CD4-positive, CD25-positive, alpha-beta regulatory T cell (primary cell): Measurements from ENCODE around the gene DYNLRB1. TPM values are rescaled to one million over a fixed set of nuclear protein-coding genes. Genes with fewer than 3 reads are reported as not detected.
A peak's percentile ranks its signal among the peaks of the same experiment; 100 is the strongest.

Source experiments
- ATAC-seq, 2 donors: fragments of 150-1000 bp; cut with Tn5 transposase; one replicate each; pipeline ENCODE4 v1.10.0; 2021; ENCODE audit warnings: low read depth in 2 of 2, moderate number of reproducible peaks in 2 of 2, moderate library complexity in 1 of 2
- DNase-seq, 3 donors: peaks; one replicate each; pipeline versions ENCODE4 v3.0.0 to v3.0.0-alpha.2; 2012 to 2022; ENCODE audit warnings: mixed read lengths in 1 of 3
- H3K27ac ChIP-seq: one replicate; pipeline ENCODE4 v1.7.0; 2013; ENCODE audit warnings: mild to moderate bottlenecking, low read length; ENCODE audit not compliant: insufficient read depth, poor library complexity, severe bottlenecking
- H3K27me3 ChIP-seq: one replicate; pipeline ENCODE4 v1.7.0; 2013; ENCODE audit warnings: low read length; ENCODE audit not compliant: control insufficient read depth, insufficient read depth
- H3K36me3 ChIP-seq: one replicate; pipeline ENCODE4 v1.7.0; 2013; ENCODE audit warnings: mild to moderate bottlenecking, low read length, moderate library complexity; ENCODE audit not compliant: control insufficient read depth, insufficient read depth
- H3K4me1 ChIP-seq: 2 replicates; pipeline ENCODE4 v1.7.0; 2013; ENCODE audit warnings: mild to moderate bottlenecking, low read length; ENCODE audit not compliant: insufficient read depth, control insufficient read depth, poor library complexity, severe bottlenecking
- H3K4me3 ChIP-seq: one replicate; pipeline ENCODE4 v1.7.0; 2013; ENCODE audit warnings: low read depth, mild to moderate bottlenecking, low read length, moderate library complexity
- H3K9me3 ChIP-seq, 2 experiments: 1 replicate in 1 of 2; 2 replicates in 1 of 2; pipeline ENCODE4 v1.7.0; 2013; ENCODE audit warnings: low read length in 2 of 2, mild to moderate bottlenecking in 1 of 2, moderate library complexity in 1 of 2; ENCODE audit not compliant: control insufficient read depth in 2 of 2
- H3K27ac Mint-ChIP-seq, 3 donors: one replicate each; pipeline ENCODE4 v1.8.0; 2020 to 2022; ENCODE audit warnings: mild to moderate bottlenecking in 3 of 3, mixed read lengths in 3 of 3, moderate library complexity in 2 of 3
- H3K27me3 Mint-ChIP-seq: one replicate; pipeline ENCODE4 v1.8.0; 2022; ENCODE audit warnings: mild to moderate bottlenecking, mixed read lengths
- H3K36me3 Mint-ChIP-seq: one replicate; pipeline ENCODE4 v1.8.0; 2020; ENCODE audit warnings: mixed read lengths
- H3K4me1 Mint-ChIP-seq, 4 donors: one replicate each; pipeline ENCODE4 v1.8.0; 2020 to 2022; ENCODE audit warnings: mixed read lengths in 4 of 4, mild to moderate bottlenecking in 1 of 4
- H3K4me3 Mint-ChIP-seq, 4 donors: one replicate each; pipeline ENCODE4 v1.8.0; 2020 to 2022; ENCODE audit warnings: mild to moderate bottlenecking in 4 of 4, mixed read lengths in 4 of 4, moderate library complexity in 3 of 4
- H3K9me3 Mint-ChIP-seq, 7 donors: one replicate each; pipeline ENCODE4 v1.8.0; 2020 to 2022; ENCODE audit warnings: mixed read lengths in 7 of 7, mild to moderate bottlenecking in 3 of 7, moderate library complexity in 2 of 7
- polyA plus RNA-seq, 4 donors: library from polyadenylated mRNA; unstranded; fragments of 300-500 nt; fragmentation: Illumina TruSeq; gene quantifications; one replicate each; pipeline ENCODE4 v1.2.3, GENCODE V29; 2021
- total RNA-seq: library from RNA; stranded (reverse); gene quantifications from one replicate; pipeline ENCODE4 v1.2.3, GENCODE V29; 2022

The DYNLRB1 gene
- total and polyA plus RNA-seq, 5 donors from 2014 or later: 82.6 to 369 (median 350) TPM

DNA sequence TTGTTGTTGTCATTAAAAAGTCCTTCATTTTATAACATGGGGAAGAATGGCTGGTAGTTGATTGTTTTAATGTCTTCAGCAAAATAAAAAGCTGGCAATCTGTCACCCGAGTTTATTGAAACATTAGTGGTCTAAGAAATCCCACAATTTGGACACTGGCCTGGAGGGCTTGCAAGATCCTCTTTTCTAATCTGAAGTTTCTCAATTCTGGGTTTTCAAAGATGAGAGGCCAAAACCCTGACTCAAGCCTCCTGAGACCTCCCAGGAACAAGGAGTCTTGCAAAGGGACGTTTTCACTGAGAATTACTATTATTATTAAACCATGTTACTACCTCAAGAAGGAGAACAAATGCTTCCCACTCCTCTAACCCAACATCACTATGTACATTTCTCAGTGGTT, 61.8 kb downstream of the DYNLRB1 start:
- Mint-ChIP-seq H3K4me3 (no peak overlapping the region), H3K9me3 (no peaks in the 10 kb centered on the region), H3K36me3 (peaks cover 19% of the 10 kb centered on the region), H3K4me1 (peaks cover 18 to 40% (median 28%) of the 10 kb centered on the region in 4 donors), H3K27ac (peak overlapping the region in 2 of 3 donors; percentile 81 to 83), H3K27me3 (no peaks in the 10 kb centered on the region)
- Histone ChIP-seq H3K4me1 (peaks cover 31% of the 10 kb centered on the region), H3K36me3 (peaks cover 7% of the 10 kb centered on the region), H3K27ac (no peak overlapping the region), H3K27me3 (no peaks in the 10 kb centered on the region), H3K9me3 (no peaks in the 10 kb centered on the region), H3K4me3 (no peak overlapping the region)
- no peak for ATAC-seq
- no peak for DNase-seq

DNA sequence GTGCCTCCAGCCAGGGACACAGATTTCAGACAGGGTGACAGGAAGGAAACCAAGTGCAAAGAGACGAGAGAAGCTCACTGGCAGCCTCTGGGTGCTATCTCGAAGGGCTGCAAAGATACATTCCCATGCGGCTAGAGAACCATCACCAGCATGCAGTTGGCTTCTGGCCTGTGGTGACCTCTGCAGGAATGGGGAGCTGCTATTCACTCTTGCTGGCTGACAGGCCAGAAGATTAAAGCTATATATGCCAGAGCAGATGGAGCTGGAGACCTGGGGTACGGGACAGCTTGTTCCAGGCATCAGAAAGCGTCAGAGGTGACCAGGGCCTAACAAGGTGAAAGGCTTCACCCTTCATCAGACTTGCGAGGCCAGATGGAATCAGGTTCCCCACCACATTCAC, 62.3 kb downstream of the DYNLRB1 start:
- no peaks in the 10 kb centered on the region for H3K27me3 Mint-ChIP-seq
- no peak for DNase-seq
- peak overlapping the region in 2 of 3 donors; percentile 81 to 83 for H3K27ac Mint-ChIP-seq

DNA sequence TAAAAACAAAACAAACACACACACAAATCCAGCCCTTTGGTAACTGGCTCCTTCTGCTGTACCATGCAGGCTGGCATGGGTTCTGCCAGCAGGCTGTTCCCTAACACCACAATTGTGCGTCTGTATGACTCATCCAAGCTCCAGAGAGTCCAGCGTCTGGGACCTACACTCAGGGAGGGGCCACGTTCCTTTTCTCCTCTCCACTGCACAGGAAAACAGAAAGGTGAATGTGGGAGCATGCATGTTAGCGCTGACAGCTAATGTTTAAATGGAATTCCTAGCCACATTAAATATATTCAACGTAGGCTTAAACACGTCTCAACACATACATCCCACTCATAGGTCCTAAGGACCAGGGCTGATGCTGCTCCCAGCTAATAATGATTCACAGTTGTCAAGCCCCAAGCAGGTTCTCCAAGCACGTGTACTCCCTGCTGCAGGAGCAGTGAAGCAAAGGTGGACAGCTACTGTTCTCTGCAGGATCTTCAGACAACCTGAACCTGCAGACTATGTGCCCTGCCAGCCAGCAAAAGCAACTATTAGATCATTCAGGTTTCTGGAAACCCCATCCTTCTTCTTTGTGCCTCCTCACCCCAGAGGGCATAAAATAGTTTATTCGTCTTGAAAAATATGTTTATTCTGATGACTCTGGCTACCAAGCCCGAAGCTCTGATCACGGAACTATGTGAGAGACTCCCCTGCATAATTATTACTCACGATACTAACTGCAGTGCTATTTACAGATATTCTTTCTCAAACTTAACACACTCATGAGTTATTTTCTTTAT, 63.2 kb downstream of the DYNLRB1 start:
- Mint-ChIP-seq H3K36me3 (peaks cover 15% of the 10 kb centered on the region), H3K4me1 (peaks cover 14 to 40% (median 27%) of the 10 kb centered on the region in 4 donors), H3K27me3 (no peaks in the 10 kb centered on the region), H3K4me3 (peak overlapping the region in 2 of 4 donors; percentile 53 to 62), H3K9me3 (no peaks in the 10 kb centered on the region), H3K27ac (peak overlapping the region in 2 of 3 donors; percentile 93 to 96)
- ATAC-seq (no peak), DNase-seq (no peak)
- H3K4me1 ChIP-seq: peaks cover 31% of the 10 kb centered on the region
- H3K9me3 ChIP-seq: no peaks in the 10 kb centered on the region
- peak overlapping the region; percentile 32 for H3K4me3 ChIP-seq
- H3K27ac ChIP-seq: peak overlapping the region; percentile 64
- H3K36me3 ChIP-seq: peaks cover 9% of the 10 kb centered on the region
- H3K27me3 ChIP-seq: no peaks in the 10 kb centered on the region

More for the DNA sequence above, 62.3 kb downstream of the DYNLRB1 start:
- H3K36me3 Mint-ChIP-seq: peaks cover 16% of the 10 kb centered on the region
- H3K36me3 ChIP-seq: peaks cover 4% of the 10 kb centered on the region
- peaks cover 14 to 40% (median 28%) of the 10 kb centered on the region in 4 donors for H3K4me1 Mint-ChIP-seq
- no peaks in the 10 kb centered on the region for H3K9me3 ChIP-seq
- H3K9me3 Mint-ChIP-seq: no peaks in the 10 kb centered on the region
- peaks cover 31% of the 10 kb centered on the region for H3K4me1 ChIP-seq
- H3K4me3 Mint-ChIP-seq: no peak overlapping the region
- H3K27ac ChIP-seq: peak overlapping the region; percentile 14
- H3K4me3 ChIP-seq: no peak overlapping the region
- no peak for ATAC-seq
- no peaks in the 10 kb centered on the region for H3K27me3 ChIP-seq

DNA sequence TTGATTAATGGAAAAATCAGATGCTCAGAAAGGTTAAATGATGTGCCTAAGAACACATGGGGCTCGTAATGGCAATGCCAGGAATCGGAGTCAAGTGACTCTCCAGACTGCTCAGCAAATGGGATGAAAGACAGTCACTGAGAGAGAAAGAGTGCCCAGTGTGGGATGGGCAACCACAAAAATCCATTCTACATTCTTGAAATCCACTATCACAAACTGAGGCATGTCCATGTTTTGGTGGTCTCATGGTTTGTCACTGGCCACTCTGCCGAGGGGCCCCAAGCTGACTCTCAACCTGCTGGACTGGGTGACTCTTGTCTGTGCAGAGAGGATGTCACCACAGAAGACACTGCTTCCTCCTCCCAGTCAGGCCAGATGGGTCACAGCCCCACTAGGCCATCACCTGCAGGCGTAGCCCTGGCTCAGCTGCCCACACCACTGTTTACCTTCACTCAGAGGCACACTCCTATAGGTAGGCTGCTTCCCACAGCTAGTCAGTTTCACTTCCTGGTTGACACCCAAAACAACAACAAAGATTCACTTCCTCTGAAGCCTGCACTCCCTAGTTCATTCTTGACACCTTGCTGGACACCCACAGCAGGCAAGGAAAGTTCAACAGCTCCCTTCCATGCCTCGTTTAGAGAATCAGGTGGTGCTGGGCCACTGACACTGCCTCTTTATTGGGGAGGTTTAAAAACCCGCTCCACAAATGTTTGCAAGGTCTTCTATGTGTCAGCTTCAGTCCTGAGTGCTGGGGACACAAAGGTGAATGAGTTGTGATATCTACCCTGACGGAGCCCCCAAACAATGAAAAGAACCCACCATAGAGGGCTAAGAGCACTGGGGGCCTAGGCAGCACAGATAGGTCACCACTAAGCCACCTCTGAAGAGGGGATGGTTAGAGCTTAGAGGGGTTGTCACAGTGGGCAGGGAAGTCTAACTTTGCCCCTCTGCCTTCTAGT, 64.0 kb downstream of the DYNLRB1 start:
- Mint-ChIP-seq H3K9me3 (no peaks in the 10 kb centered on the region), H3K27ac (peak overlapping the region; percentile 93 to 96 (median 95)), H3K36me3 (peaks cover 11% of the 10 kb centered on the region), H3K4me1 (peaks cover 14 to 40% (median 27%) of the 10 kb centered on the region in 4 donors), H3K4me3 (peak overlapping the region in 3 of 4 donors; percentile 7 to 62 (median 53)), H3K27me3 (no peaks in the 10 kb centered on the region)
- Histone ChIP-seq H3K9me3 (no peaks in the 10 kb centered on the region), H3K27me3 (no peaks in the 10 kb centered on the region), H3K36me3 (peaks cover 12% of the 10 kb centered on the region), H3K4me3 (peak overlapping the region; percentile 32), H3K27ac (peak overlapping the region; percentile 64), H3K4me1 (peaks cover 31% of the 10 kb centered on the region)
- DNase-seq: peak in 1 of 3 donors; percentile 69
- ATAC-seq: peak; percentile 68 to 72

DNA sequence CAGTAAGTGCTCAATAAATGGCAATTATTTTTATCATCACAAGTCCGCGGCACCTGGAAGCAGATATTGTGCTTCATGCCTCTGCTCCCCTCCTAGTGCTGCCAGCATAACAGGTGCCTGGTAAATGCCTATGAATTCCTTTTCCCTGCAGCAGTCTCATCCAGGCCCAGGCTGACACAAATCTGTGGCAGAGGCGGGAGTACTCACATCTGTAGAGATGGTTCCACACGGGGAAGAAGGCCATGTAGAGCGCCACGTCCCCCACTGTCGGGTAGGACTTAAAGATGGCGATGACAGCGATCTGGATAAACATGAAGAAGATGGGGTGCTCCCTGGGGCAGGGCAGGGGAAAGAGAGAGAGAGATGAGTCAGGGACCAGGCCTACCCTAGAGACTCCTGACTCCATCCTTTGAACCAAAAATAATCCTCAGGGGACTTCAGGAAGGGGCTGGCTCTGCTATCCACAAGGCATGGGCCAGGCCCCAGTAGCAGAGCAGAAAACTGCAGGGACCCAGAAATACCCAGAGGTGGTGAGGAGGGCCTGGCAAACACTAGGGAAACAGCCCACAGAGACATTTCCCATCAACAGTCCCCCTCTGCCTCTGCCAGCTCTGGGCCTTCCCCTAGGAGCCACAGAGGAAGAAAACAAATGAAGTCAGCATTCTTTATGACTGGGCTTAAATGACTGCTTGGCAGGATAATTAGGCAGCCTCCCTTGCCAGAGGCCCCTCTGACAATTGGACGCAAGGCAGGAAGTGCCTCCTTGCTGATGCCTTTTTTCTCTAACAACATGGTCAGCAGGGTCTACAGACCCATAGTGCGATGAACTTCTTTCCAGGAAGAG, 65.3 kb downstream of the DYNLRB1 start:
- H3K9me3 ChIP-seq: no peaks in the 10 kb centered on the region
- Mint-ChIP-seq H3K4me3 (no peak overlapping the region), H3K36me3 (peaks cover 16% of the 10 kb centered on the region), H3K9me3 (no peaks in the 10 kb centered on the region), H3K4me1 (peaks cover 14 to 40% (median 27%) of the 10 kb centered on the region in 4 donors), H3K27me3 (no peaks in the 10 kb centered on the region), H3K27ac (peak overlapping the region; percentile 89 to 96 (median 93))
- H3K27ac ChIP-seq: peak overlapping the region; percentile 64
- H3K4me3 ChIP-seq: no peak overlapping the region
- peak in 1 of 3 donors; percentile 48 for DNase-seq
- peaks cover 17% of the 10 kb centered on the region for H3K36me3 ChIP-seq
- H3K27me3 ChIP-seq: no peaks in the 10 kb centered on the region
- peaks cover 31% of the 10 kb centered on the region for H3K4me1 ChIP-seq
- ATAC-seq: no peak

DNA sequence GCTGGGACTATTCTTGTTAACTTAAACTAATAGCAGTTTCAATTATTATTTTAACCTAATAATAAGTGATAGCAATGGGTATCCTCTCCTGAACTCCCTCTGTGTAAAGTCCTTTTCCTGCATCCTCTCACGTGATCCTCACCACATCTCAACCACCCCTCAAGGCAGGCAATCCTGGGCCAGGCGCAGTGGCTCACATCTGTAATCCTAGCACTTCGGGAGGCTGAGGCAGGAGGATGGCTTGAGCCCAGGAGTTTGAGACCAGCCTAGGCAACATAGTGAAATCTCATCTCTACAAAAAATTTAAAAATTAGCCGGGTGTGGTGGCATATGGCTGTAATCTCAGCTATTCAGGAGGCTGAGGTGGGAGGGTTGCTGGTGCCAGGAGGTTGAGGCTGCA, 66.0 kb downstream of the DYNLRB1 start:
- peaks cover 16% of the 10 kb centered on the region for H3K36me3 Mint-ChIP-seq
- no peak overlapping the region for H3K4me3 Mint-ChIP-seq
- peaks cover 20% of the 10 kb centered on the region for H3K36me3 ChIP-seq

DNA sequence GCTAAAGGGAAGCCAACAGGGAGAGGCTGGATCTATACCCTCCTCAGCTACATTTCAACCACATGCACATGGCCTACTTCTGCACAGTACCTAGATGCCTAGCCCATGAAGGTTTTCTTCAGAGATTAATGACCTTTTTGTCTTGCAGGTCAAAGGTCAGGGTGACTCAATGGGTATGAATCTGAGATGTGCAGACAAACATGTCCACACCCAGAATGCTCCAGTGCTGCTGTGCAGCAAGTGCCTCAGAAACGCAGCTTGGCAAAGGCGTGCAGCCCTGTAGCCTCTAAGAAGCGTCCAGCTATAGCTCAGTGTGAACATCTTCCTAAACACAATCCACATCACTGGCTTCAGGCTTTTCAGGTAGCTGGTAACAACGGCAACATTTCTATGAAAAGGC, 66.7 kb downstream of the DYNLRB1 start:
- DNase-seq: no peak

More for the DNA sequence above, 66.0 kb downstream of the DYNLRB1 start:
- H3K27ac ChIP-seq: peak overlapping the region; percentile 64
- DNase-seq (no peak), ATAC-seq (no peak)
- no peaks in the 10 kb centered on the region for H3K9me3 ChIP-seq
- Mint-ChIP-seq H3K4me1 (peaks cover 14 to 40% (median 27%) of the 10 kb centered on the region in 4 donors), H3K27me3 (no peaks in the 10 kb centered on the region), H3K27ac (peak overlapping the region; percentile 91 to 96 (median 93)), H3K9me3 (no peaks in the 10 kb centered on the region)
- no peak overlapping the region for H3K4me3 ChIP-seq
- H3K27me3 ChIP-seq: no peaks in the 10 kb centered on the region
- H3K4me1 ChIP-seq: peaks cover 31% of the 10 kb centered on the region

More for the DNA sequence above, 66.7 kb downstream of the DYNLRB1 start:
- Mint-ChIP-seq H3K9me3 (no peaks in the 10 kb centered on the region), H3K4me1 (peaks cover 14 to 40% (median 27%) of the 10 kb centered on the region in 4 donors), H3K27ac (peak overlapping the region in 2 of 3 donors; percentile 85 to 93), H3K27me3 (no peaks in the 10 kb centered on the region), H3K4me3 (no peak overlapping the region), H3K36me3 (peaks cover 22% of the 10 kb centered on the region)
- H3K4me1 ChIP-seq: peaks cover 31% of the 10 kb centered on the region
- no peaks in the 10 kb centered on the region for H3K27me3 ChIP-seq
- H3K36me3 ChIP-seq: peaks cover 20% of the 10 kb centered on the region
- H3K4me3 ChIP-seq: no peak overlapping the region
- H3K27ac ChIP-seq: no peak overlapping the region
- H3K9me3 ChIP-seq: no peaks in the 10 kb centered on the region
- ATAC-seq: no peak
